Ishikawa (cell line): ENCODE results near the gene PHF21A.

ENCODE experiments used
- CEBPB ChIP-seq: IDR thresholded peaks from 2 replicates; pipeline ENCODE4 v1.6.1; 2012
- CREB1 ChIP-seq: IDR thresholded peaks from 2 replicates; pipeline ENCODE4 v1.6.1; 2012; ENCODE audit warnings: low read depth
- EGR1 ChIP-seq: IDR thresholded peaks from 2 replicates; pipeline ENCODE4 v1.6.1; 2012
- EP300 ChIP-seq: IDR thresholded peaks from 2 replicates; pipeline ENCODE4 v1.6.1; 2012; ENCODE audit warnings: borderline replicate concordance
- FOXM1 ChIP-seq: IDR thresholded peaks from 2 replicates; pipeline ENCODE4 v1.6.1; 2012; ENCODE audit warnings: low read depth, borderline replicate concordance
- MAX ChIP-seq: IDR thresholded peaks from 2 replicates; pipeline ENCODE4 v1.6.1; 2012
- NFIC ChIP-seq: IDR thresholded peaks from 2 replicates; pipeline ENCODE4 v1.6.1; 2012
- RAD21 ChIP-seq: IDR thresholded peaks from 2 replicates; pipeline ENCODE4 v1.6.1; 2012; ENCODE audit warnings: low read depth
- TAF1 ChIP-seq: IDR thresholded peaks from 2 replicates; pipeline ENCODE4 v1.6.1; 2012; ENCODE audit warnings: low read depth, mild to moderate bottlenecking
- TCF12 ChIP-seq: IDR thresholded peaks from 2 replicates; pipeline ENCODE4 v1.6.1; 2012; ENCODE audit warnings: low read depth
- TEAD4 ChIP-seq: IDR thresholded peaks from 2 replicates; pipeline ENCODE4 v1.6.1; 2012
- USF1 ChIP-seq: IDR thresholded peaks from 2 replicates; pipeline ENCODE4 v1.6.1; 2012
- YY1 ChIP-seq: IDR thresholded peaks from 2 replicates; pipeline ENCODE4 v1.6.1; 2012; ENCODE audit warnings: low read depth
- ZBTB7A ChIP-seq: IDR thresholded peaks from 2 replicates; pipeline ENCODE4 v1.6.1; 2012; ENCODE audit warnings: low read depth
- TF ChIP-seq, protein P1 (sequence below): IDR thresholded peaks from 2 replicates; pipeline ENCODE4 v1.6.1; 2012; ENCODE audit warnings: low read depth, mild to moderate bottlenecking

PHF21A gene

GRCh38 chr11:46026606-46027293, 94.5 kb downstream of the PHF21A start:
- TF ChIP-seq TEAD4: no peak
- TF ChIP-seq TCF12: no peak
- no peak for TF ChIP-seq MAX
- TF ChIP-seq NFIC: no peak
- no peak for TF ChIP-seq YY1
- no peak for TF ChIP-seq EP300
- no peak for TF ChIP-seq EGR1
- TF ChIP-seq ZBTB7A: no peak
- TF ChIP-seq, protein P1, sequence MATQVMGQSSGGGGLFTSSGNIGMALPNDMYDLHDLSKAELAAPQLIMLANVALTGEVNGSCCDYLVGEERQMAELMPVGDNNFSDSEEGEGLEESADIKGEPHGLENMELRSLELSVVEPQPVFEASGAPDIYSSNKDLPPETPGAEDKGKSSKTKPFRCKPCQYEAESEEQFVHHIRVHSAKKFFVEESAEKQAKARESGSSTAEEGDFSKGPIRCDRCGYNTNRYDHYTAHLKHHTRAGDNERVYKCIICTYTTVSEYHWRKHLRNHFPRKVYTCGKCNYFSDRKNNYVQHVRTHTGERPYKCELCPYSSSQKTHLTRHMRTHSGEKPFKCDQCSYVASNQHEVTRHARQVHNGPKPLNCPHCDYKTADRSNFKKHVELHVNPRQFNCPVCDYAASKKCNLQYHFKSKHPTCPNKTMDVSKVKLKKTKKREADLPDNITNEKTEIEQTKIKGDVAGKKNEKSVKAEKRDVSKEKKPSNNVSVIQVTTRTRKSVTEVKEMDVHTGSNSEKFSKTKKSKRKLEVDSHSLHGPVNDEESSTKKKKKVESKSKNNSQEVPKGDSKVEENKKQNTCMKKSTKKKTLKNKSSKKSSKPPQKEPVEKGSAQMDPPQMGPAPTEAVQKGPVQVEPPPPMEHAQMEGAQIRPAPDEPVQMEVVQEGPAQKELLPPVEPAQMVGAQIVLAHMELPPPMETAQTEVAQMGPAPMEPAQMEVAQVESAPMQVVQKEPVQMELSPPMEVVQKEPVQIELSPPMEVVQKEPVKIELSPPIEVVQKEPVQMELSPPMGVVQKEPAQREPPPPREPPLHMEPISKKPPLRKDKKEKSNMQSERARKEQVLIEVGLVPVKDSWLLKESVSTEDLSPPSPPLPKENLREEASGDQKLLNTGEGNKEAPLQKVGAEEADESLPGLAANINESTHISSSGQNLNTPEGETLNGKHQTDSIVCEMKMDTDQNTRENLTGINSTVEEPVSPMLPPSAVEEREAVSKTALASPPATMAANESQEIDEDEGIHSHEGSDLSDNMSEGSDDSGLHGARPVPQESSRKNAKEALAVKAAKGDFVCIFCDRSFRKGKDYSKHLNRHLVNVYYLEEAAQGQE: no peak
- no peak for TF ChIP-seq FOXM1
- TF ChIP-seq RAD21: no peak
- TF ChIP-seq CREB1: no peak
- TF ChIP-seq CEBPB: no peak
- no peak for TF ChIP-seq USF1

GRCh38 chr11:46020084-46020599, 101.1 kb downstream of the PHF21A start:
- TF ChIP-seq FOXM1 (no peak), TCF12 (no peak), YY1 (no peak), TEAD4 (no peak), RAD21 (no peak), CREB1 (no peak), USF1 (no peak), CEBPB (no peak), ZBTB7A (no peak), MAX (no peak), EP300 (no peak), NFIC (no peak), TAF1 (no peak), EGR1 (no peak)
- TF ChIP-seq, protein P1: no peak

DNA sequence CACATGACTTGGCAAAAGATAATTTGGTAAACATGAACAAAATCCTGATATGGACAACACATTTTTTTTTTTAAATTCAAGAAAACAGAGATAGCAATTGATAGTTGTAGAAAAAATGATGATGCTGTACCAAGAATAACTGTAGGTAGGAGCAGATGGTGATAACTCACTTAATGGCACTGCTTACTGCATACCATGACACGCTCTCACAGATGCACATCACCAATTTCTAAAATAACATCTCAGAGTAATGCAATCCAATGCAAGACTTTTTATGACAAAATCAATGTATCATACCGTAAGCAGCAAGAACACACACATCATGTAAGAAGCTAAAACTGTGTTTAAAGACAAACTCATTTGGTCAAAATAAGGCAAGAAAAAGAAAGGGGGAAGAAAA, 102.6 kb downstream of the PHF21A start:
- no peak for TF ChIP-seq NFIC
- TF ChIP-seq CEBPB: no peak
- no peak for TF ChIP-seq TEAD4
- no peak for TF ChIP-seq CREB1
- no peak for TF ChIP-seq USF1

DNA sequence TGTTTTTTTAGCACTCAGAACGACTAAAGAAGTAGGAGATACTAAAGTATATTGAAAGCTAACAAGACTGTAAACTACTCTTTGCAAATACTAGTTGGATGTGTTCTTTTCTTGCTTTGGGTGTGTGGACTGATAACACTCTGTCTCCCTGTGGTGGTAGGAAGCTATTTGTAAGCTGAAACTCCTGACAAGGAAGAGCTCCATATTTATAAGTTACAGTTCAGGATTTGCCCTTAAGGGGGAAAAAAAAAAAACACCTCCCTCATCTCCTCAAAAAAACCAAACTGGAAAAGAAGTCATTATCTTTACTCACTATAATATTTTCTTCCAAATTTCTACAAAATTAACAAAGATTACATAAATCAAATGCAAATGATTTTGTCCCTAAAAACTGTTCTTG, 103.9 kb downstream of the PHF21A start:
- TF ChIP-seq USF1: no peak
- no peak for TF ChIP-seq NFIC
- TF ChIP-seq YY1: no peak
- TF ChIP-seq CEBPB: no peak
- no peak for TF ChIP-seq TEAD4
- TF ChIP-seq MAX: no peak
- no peak for TF ChIP-seq TCF12
- no peak for TF ChIP-seq ZBTB7A
- TF ChIP-seq CREB1: no peak
- TF ChIP-seq, protein P1: no peak
- TF ChIP-seq FOXM1: no peak
- no peak for TF ChIP-seq EGR1
- TF ChIP-seq RAD21: no peak
- TF ChIP-seq EP300: no peak
- no peak for TF ChIP-seq TAF1
